Measurements from ENCODE around the gene UROC1.

The UROC1 gene

DNA sequence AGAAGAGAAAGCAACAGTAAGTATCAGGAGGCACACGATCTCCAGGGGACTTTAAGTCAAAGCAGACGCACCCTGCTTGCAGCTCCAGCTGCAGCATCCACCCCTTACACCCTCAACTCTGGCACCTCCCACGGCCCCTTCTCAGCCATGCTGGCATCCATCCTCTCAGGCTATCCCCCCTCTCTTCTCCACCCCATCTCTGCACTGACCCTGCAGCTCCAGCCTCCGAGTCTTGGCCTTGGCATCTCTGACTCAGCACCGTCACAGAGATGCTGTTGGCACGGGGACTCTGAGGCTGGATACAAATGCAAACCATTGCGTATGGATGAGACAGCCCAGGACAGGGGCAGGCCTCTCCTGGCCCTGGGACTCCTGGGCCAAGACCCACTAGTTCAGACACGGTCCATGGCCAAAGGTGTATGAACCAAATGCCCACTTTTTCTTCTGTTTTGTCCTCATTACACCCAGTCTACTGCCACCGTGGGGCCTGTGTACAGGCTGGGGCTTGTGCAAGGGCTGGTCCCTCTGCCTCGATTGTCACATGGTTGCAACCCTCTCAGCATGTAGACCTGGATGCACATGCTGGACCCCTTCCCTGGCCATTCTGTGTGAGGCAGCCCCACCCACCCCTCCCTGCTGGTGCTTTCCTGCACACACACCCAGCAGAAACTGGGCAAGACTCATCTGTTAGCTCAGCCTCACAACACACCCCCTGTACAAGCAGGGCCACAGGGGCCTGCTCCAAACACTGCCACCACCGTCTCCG, 23.2 kb downstream of the UROC1 start:
- no peak for DNase-seq

DNA sequence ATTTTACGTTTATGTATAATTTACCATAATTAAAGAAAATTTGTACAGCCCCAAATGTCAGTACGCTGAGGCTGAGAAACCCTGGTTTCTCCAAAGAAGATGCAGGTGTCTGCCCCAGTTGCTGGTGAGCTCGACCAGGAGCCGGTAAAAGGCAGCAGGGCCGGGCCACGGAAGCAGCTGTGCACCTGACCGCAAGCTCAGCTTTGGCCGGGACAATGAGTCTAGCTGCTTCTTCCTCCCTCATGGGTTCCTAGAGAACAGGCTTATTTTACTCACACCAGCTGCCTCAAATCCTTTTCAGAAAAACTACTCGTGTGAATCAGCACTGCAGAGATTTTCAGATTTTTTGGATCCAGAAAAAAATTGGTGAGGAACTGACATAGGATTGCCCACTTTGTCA, 23.8 kb downstream of the UROC1 start:
- DNase-seq = no peak

DNA sequence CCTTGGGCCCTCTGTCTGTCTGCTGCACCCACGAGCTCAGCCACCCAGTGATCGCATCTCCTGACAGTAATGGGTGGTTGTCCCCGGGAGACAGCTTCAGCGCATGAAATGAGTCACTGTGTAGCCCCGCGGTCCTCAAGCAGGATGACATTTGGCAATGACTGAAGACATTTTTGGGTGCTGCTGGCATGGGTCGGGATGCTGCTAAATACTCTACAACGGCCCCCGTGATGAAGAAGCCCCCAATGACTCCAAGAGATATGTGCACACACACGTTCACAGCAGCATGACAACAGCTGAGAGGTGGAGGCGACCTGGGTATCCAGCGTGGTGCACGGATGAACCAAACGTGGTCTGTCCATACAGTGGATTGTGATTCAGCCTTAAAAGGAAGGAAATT, 24.5 kb downstream of the UROC1 start:
- no peak for DNase-seq

DNA sequence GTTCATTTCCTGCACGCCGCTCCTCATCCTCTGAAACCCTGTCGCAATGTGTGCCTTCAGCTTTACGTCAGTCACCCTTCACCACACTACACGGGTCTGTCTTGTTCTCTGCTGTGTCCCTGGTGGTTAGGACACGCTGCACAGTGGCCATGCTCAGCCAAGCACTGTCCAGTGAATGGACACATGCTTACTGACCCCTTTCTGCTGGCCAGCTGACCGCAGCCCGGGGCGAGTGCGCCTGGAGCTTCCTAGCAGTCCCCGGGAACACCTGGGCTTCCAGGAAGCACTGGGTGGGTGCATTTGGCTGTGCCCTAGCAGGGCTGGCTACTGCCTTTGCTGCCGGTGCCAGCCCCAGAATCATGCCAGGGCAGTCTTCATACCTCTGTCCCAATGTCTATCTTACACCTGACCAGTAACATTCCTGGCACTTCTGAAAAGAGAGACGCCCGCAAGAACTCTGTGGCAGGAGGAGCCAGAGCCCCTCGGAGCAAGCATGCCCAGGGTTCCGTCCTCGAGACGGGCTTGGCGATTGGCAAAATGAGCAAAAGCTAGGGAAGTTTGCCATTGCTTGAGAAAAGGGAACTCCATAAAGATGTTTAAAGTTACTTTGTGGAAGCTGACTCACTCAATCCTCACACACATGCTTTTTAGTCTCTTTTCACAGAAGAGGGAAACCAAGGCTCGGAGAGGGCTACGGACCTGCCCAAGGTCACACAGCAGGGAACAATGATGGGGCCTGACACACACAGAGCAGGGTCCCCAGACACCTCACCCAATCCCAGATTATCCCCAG, 26.2 kb downstream of the UROC1 start:
- no peak for DNase-seq

DNA sequence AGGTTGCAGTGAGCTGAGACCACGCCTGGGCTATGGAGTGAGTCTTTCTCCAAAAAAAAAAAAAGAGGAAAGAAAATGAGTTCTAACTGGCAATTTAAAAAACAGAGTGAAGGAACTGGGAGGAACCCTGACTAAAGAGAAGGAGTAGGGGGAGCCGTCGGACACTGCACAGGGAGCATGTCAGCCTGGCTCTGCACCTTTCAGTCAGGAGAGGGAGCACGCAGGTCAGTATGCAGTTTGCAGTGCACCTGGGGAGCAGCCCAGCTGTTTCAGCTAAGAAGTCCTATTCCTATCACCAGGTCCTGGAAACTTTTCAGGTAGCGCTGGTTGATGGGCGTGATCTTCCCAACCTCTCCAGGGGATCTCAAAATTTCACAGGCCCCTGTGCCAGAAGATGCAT, 27.0 kb downstream of the UROC1 start:
- no peak for DNase-seq

DNA sequence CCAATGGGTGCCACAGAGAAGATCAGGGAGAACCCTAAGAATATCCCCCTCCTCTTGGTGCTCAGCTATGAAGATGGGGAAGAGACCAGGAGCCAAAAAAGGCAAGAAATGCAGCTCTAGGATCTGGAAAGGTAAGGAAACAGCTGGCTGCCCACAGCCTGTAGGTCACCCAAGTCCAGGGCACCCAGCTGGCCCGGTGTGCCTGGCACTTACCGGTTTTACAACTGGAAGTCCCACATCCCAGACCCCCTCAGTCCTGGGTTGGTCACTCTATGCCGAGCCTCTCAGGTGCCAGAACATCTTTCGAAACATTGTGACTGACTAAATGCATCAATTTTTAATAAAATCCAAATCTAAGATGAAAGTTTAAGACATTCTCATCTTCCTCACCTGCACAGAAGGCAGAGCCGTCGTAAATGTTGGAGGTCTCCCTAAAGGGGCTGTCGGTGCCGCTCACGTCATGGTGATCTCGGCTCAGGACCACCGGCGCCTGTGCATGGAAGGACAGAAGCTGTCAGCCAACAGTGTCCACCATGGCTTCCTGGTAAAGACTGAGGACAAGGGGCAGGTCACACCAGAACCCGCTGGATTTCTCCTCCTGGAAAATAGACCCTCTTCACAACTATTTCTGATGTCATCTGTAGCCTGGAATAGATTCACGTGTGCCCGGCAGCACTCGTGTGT, 28.5 kb downstream of the UROC1 start:
- DNase-seq = no peak

DNA sequence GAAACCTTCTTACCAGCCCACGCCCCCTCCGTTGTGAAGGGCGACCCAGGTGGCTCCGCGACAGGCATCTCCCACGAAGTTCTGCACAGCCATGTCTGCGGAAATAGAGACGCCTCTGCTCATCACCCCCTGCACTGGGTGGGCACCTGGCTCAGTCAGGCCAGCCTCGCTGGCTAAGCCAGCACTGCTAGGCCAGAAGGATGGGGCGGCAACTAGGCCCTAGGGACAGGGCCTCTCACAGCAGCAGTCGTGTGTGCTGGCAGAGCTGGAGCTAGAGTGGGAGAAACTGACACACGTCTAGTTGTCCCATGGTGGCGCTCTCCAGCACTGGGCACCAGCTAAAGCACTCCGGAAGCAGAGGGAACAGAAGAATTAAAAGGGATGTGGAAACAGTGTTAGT, 29.4 kb downstream of the UROC1 start:
- DNase-seq = no peak

DNA sequence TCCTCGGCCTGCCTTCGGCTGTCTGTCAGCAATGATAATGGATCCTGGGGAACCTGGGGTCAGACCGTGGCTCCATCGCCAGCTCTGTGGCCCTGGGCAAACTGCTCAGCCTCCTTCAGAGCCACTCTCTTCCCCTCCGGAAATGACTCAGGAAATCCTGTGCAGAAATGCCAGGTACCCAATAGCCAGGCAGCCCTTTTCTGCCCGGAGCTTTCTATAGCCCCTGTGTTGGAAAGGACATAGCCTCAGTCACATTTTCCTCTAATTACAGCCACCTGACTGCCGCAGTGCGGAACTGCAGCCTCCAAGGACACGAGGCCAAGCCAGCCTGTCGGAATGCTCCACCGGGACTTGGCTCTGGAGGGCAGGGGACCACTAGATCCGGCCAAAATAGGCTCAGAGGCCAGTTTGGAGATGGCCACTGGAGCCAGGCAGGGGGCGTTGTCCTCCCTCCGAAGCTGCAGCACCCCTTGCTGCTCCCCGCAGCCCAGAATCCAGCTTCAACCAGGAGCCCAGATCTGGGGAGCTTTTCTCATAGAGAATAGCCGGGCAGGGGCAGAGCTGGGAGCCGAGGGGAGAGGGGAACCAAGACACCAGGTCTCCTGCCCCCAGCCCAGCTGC, 30.3 kb downstream of the UROC1 start:
- no peak for DNase-seq

DNA sequence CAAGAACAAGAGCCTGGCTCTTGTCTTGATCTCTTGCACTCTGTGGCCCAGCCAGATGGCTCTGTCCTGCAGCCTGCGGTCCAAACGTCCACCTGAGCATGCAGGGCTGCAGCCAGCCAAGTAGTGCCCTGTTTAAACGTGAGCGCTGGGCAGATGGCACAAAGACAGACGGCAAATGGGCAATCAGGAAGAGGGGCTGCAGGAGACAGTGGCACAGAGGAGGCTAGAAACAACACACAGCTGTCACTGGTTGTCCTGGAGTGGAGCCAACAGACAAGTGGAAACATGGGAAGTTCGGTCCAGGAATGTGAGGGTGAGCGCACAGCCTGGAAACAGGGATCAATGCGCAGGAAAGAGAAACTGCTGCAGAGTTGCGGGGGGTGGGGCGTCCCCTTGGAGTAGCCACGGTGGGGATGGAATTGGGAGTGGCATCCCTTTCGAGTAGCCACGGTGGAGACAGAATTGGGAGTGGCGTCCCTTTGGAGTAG, 31.2 kb downstream of the UROC1 start:
- no peak for DNase-seq

DNA sequence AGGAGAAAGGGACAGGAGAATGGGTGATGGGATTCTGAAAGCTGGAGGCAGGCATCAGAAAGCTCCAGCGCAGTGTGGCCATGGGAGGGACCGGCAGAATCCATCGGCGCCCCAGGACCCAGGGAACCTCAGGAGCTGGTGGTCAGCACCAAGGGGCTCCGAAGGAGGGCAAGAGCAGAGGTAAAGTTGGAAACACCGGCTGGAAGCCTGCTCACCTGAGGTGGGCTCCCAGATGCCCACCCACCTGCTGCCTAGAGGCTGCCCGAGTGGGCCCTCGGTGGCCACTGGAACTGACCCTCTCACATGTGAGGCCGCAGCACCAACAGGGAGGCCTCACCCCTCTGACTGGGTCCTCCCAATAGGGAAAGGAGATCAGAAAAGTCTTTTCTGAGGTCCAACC, 31.6 kb downstream of the UROC1 start:
- DNase-seq = no peak

DNA sequence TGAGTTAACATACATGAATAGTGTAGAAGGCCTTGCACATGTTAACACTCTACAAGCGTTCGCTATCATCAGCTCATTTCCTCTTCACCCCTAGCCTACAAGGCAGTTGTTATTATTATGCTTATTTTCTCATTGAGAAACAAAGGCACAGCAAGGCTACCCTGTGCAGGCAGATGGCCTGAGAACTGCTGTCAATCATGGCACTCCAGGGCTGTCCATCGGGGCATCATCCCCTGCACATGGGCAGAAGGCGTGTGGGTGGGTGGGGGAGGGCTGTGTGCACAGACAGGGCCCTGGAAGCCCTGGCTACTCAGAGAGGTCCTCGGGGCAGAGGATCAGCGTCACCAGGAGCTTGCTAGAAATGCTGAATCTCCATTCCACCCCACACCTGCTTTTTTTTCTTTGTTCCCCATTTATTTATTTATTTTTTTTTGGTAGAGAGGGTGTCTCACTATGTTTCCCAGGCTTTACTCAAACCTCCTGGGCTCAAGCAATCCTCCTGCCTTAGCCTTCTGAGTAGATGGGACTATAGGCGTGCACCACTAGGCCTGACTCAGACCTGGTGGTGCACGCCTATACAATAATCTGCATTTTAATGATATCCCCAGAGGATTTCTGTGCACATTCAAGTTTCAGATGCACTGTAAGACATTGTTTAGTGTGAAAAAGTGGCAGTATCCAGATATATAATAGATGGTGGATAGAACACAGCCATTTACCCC, 32.2 kb downstream of the UROC1 start:
- no peak for DNase-seq

DNA sequence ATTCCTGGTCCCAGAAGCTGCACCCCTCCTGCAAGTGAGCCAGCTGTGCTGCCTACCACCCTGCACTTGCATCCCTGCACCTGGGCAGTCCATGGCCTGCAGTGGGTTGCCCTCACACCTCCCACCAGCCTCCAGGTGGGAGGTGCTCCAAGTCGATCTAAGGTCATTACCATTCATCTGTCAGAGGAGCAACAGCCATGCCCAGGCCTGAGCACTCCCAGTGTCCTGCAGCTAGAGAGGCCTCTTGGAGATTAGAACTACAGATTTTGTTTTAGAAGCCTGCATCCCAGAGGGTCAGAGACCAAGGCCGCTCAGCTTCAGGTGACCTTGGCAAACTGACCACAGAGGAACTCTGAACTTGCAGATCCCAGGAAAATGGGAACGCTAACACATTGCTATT, 32.9 kb downstream of the UROC1 start:
- no peak for DNase-seq

DNA sequence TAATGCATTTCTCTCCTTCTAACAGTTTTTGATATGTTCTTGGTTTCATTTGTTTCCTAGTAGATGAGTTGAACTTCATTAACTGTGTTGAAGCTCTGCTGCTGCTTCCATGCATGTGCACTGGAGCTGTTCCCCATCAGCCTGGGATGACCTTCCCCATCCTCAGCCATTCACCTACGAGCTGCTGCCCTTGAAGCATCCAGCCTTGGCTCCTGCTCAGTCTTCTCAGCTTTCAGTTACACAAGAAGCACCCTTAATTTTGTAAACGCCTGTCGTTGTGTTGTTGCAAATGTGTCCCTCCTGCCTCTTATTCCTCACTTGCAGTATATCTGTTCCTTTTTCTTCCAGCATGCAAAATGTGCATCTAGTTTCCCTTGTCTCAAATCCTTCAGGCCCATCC, 33.4 kb downstream of the UROC1 start:
- no peak for DNase-seq

DNA sequence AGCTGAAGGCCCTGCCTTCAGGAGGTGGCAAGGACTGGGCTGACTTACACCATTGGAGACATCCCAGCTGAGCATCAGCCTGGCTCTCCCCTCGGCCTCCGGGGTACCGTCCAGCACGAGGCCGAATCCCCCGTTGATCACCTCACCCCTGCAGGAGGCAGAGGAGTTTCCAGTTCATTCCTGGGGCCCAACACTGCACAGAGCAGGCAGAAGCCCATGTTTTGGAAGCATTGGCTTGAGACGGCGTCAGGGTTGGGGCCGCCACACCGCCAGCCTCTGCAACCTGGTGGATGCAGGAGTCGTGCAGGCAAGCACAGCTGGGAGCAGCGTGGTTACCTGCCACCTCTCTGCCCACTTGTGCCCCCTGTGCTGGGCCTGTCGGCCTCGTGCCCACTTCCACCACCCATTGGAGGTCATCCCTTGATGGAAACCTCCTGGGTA, 34.2 kb downstream of the UROC1 start:
- no peak for DNase-seq

DNA sequence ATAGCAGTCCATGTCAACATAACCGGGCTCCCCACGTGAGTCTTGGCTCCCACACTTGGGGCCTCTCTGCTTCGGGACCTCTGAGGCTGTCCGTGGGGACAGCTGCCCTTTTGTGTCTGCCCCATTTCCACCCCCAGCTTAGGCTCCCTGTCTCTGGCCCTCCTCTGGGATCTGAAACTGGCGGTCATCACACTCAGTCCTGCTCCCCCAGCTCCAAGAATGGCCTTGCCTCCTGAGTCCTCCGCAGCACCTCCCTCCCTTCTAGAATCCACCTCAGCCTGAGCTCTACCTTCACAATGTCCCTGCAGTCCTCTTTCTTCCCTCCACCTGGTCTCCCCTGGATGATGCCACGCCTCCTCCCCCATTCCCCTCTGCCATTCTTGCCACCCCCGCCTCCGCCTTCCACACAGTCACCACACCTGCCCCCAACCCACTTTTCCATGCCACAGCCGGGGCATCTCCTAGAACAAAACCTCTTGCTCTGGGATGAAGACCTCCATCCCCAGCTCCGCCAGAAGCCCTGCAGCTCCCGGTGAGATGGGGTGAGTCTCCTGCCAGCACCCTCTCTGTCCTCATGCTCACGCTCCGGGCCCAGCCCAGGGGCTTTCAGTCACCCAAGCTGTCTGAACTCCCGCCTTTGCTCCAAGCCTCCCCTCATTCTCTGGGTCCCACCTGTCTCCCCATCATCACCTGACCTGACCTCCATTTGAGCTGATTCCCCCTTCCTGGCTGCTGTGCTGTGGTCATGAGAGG, 34.9 kb downstream of the UROC1 start:
- no peak for DNase-seq

DNA sequence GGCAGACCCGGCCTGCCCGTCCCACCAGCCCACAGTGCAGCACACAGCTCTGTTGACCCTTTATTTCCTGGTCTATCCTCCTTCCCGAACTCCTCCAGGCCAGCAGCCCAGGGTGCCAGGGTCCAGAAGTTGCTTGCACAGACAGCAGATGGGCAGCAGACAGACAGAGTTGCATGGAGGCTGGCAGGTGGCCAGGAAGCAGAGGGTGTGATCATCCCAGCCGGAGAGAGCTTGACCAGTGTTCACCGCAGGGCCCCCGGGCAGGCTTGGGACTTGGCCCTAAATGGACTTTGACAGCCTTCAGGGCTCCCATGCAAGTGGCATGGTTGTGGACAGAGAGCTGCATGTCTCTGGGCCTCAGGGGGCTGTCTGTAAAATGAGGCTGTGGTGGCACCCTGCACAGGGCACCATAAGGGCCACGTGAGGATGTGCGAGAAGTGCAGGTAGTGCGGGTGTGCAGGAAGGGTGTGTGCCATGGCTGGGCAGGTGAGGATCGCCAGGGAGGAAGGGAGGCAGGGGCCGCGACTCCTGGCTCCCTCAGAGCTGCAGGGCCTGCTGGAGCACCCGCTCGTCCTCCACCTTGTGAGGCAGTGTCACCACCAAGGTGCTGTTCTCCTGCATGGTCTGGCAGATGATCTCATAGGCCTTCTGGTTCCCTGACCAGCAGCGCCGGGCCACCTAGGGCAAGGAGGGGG, 35.6 kb downstream of the UROC1 start:
- no peak for DNase-seq

DNA sequence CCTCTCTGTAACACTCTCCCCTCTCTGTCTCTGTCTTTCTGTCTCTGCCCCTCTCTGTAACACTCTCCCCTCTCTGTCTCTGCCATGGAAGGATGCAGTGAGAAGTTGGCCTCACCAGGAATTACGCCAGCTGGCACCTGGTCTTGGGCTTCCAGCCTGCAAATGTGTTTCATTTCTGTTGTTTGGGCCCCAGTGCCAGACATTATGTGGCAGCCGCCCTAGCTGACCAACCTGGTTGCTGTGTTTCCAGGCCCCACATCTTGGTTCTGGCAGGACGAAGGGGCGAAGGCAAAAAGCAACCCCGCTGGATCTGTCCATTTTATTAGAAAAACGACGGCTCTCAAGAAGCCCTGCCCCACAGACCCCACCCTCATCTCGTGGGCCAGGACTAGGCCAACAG, 36.7 kb downstream of the UROC1 start:
- DNase-seq = no peak

DNA sequence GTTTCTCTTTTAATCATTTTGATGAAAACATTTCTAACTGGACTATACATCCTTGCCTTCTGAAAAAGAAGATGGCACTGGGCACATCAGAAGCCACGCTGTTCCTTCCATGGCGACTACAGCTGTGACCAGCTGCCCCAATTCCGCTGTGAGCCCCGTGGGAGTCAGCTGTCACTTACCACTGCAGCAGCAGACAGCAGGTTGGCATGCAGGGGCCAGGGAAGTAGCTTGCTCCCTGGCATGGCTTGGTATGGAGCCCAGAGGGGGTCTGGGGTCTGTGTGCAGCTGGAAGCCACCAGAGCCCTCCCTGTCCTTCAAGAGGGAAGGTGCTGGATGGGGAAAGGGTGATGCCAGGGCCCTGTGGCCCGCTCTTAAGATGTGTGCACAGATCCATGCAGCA, 37.4 kb downstream of the UROC1 start:
- no peak for DNase-seq

DNA sequence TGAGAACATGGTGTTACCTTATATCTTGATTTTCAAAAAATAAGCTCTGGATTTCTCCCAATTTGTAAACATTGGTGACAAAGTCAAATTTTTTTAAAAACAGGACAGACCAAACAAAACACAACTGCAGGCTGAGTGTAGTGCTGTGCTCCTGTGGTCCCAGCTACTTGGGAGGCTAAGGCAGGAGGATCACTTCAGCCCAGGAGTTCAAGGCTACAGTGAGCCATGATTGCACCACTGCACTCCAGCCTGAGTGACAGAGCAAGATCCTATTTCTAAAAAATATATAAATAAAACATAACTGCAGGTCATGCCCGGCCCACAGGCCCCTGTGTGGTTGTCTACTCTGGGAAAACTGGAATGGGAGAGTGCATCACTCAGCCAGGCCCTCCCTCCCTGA, 37.9 kb downstream of the UROC1 start:
- DNase-seq = no peak

DNA sequence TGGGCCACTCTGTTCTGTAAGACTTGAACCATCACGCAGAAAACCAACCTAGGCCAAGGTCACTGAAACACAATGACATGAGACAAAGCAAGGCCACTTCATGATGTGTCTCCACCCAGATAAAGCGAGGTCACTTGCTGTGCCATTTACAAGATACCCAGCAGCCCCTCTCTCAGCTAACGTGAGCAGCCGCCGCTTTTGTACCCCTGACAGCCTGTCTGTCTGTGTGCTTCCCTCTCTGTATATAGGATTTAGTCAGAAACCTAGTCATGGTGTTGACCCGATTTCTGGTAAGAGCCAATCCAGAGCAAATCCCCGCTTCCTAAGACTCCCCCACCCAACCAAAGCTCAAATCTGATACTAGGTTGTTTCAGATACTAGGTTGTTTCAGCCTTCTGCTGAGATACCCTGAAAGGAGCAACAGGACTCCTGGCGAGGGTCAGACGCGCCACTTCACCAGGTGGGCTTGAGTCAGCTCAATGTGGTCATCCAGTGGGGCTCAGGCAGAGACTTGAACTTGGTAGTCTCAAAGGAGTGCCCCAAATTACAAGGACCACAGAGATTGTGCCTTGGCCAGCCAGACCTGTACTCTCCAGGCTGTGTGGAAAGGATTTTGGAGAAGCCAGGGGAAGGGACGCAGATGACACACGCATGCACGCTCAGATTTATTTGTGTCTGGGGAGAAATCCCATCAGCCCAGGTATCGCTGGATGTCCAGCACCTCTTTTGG, 38.8 kb downstream of the UROC1 start:
- DNase-seq = no peak

DNA sequence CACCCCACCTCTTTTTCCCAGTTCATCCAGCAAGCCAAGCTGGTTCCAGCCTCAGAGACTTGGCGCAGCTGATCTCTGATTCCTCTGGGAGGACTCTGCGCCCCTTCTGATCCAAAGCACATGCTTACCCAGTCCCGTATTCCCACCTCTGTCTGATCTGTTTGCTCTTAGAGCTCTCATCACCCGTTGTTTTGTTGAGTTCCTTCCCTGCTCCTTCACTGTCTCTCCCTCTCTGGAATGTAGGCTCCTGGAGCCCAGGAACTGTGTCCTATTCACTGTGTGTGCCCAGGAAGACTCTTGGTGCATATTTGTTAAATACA, 40.6 kb downstream of the UROC1 start:
- no peak for DNase-seq
